Measurements from ENCODE around the gene UBXN6.

Gene UBXN6

GRCh38 chr19:4402171-4403004 is 55.2 kb downstream of the UBXN6 start, which contains the start of gene CHAF1A:
CHAF1A (plus strand) TSS chr19:4402640; CDS start chr19:4402763, 123 bp downstream.
- peak; percentile 100 for DNase-seq

GRCh38 chr19:4401769-4402170 is 55.8 kb downstream of the UBXN6 start:
- DNase-seq, result no peak

DNA sequence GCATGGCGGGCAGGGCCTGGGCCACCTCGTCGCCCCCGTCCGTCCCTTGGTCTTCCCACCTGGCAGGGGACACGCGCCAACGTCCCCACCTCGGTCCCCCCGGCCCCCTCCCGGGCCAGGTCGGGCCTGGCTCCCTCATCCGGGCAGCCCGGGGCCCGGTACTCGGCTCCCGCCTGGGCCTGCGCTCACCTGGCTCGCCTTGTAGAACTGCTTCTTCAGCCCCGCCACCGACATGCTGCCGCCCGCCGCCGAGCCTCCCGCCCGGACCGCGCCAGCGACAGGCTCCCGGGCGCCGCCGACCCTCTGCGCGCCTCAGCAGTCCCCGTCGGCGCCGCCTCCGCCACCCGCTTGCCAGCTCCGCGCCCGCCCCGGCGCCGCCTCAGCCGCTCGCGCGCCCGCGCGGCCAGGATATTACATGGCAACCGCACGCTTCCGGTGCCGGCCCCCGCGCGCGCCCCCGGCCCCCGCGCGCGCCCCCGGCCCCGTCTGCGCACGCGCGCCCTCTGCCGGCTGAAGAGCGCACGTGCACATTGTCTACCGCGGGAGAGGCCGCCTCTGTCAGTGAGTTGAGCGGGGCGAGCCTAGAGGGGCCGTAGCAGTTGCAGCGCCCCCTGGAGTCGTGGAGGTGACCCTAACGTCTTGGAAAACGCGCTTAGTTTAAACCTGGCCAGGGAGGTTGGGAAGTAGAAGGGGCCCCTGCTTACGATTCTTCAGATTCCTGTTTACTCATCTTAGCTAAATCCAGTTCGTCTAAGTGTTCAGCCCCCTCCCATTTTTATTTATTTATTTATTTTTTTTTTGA is 57.3 kb downstream of the UBXN6 start, which contains the start of gene SH3GL1:
Gene SH3GL1, minus strand, starts transcription at position 413 of the 802 bp plus-strand sequence. Its CDS starts 179 bp downstream, at position 234.
- peak; percentile 66 for DNase-seq

DNA sequence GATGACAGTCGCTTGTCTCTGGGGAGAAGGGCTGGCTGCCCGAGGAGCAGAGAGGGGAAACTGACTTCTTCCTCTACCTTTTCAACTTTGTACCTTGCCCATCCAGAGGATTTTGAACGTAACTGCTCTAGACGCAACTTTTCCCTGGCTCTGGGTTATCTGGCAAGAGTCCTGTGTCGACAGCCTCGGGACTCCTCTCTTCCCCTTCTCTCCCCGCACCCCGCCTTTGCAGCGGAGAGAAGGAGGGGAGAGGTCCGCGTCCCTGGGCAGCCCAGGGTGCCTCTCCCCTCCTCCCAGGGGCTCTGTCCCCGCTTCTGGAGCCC is 57.8 kb downstream of the UBXN6 start:
- no peak for DNase-seq

- no peak for DNase-seq
Measured at GRCh38 chr19:4396949-4397783, 60.4 kb downstream of the UBXN6 start.
